Rectal smooth muscle tissue (tissue), 1 donor: ENCODE results near the gene NDUFA1.
"Not testable (repeated sequence)": the region's sequence is repeated elsewhere in the genome, so short reads cannot be mapped to it uniquely, and the experiment has no call there.

Experiments used
- H3K27ac ChIP-seq: one replicate; pipeline ENCODE4 v1.7.0; 2013; ENCODE audit warnings: low read depth, low read length, inconsistent platforms
- H3K27me3 ChIP-seq: one replicate; pipeline ENCODE4 v1.7.0; 2013; ENCODE audit warnings: low read length; ENCODE audit not compliant: control insufficient read depth, insufficient read depth
- H3K36me3 ChIP-seq: one replicate; pipeline ENCODE4 v1.7.0; 2013; ENCODE audit warnings: low read length; ENCODE audit not compliant: control insufficient read depth, insufficient read depth
- H3K4me1 ChIP-seq: one replicate; pipeline ENCODE4 v1.7.0; 2013; ENCODE audit warnings: low read length; ENCODE audit not compliant: control insufficient read depth, insufficient read depth
- H3K4me3 ChIP-seq: one replicate; pipeline ENCODE4 v1.7.0; 2013; ENCODE audit warnings: low read length
- H3K9ac ChIP-seq: one replicate; pipeline ENCODE4 v1.7.0; 2013; ENCODE audit warnings: low read length

NDUFA1 gene

DNA sequence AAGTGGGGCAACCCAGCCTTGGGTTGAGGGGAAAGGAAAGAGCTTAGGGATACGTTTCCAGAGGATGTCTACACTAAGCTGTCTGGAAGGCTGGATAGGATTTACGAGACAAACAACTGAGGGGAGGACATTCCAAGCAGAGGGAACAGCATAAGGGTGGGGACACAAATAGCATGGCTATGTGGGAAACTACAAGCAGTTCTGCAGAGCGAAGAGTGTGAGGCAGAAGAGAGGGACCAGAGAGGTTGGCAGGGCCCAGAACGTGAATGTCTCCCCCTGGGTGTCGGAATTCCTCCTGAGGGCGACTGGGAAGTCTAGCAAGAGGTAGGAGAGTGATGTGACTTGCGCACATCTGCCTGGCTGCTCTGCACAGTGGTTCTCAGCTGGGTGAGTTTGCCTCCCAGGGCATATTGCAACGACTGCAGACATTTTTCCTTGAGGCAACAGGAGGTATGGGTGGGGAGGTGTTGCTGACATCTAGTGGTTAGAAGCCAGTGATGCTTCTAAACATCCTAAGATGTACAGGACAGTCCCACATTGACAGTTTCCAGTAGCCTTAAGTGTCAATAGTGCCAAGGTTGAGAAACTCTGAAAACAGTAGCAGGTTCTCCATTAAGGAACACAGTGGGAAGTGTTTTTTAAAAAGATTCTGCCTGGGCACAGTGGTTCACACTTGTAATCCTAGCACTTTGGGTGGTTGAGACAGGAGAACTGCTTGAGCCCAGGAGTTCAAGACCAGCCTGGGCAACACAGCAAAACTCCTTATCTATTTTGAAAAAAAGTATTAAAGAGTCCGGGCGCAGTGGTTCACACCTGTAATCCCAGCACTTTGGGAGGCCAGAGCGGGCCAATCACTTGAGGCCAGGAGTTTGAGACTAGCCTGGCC, 9.2 kb downstream of the NDUFA1 start:
- Histone ChIP-seq H3K9ac (no peak overlapping the region), H3K27ac (no peak overlapping the region), H3K36me3 (no peaks in the 10 kb centered on the region), H3K27me3 (no peaks in the 10 kb centered on the region), H3K4me1 (no peaks in the 10 kb centered on the region), H3K4me3 (no peak overlapping the region)

DNA sequence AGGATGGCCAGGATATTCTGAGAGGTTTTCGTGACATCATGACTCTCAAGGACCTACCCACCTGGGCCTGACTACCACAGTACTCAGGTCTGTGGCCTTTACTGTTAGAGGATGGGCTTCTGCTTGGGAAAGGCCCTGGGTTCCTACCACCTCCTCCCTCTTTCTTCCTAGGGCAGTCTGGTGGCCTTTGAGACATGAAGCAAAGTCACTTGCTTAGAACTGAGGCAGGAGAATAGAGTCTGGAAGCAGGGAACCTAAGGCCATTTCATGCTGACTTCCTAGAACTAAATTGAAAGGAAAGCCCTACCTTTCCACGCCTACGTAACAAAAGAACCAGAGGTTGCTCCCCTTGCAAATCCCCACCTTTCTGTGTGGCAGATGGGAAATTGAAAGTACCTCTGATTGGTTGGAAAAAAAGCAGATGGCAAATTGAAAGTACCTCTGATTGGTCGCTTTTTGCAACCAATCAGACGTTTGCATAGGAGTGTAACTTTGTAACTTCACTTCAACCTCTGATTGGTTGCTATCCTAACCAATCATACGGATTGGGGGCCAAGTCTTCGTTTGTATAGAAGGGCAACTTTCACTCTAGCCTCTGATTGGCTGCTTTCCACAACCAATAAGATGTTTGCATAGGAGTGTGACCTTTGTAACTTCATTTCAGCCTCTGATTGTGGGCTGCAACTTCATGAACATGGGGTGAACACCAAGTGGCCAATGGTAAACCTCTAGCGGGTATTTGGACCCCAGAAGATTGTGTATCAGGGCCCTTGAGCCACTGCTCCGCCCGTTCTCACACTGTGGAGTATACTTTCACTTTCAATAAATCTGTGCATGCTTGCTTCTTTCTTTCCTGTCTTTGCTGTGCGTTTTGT, 14.2 kb downstream of the NDUFA1 start:
- no peaks in the 10 kb centered on the region for H3K4me1 ChIP-seq
- peak overlapping the region; percentile 40 for H3K4me3 ChIP-seq

GRCh38 chrX:119887721-119888425, 16.2 kb downstream of the NDUFA1 start:
- H3K27ac ChIP-seq, result no peak overlapping the region
- H3K36me3 ChIP-seq, result no peaks in the 10 kb centered on the region
- H3K4me1 ChIP-seq, result no peaks in the 10 kb centered on the region
- H3K4me3 ChIP-seq, result peak overlapping the region; percentile 32
- peaks cover 3% of the 10 kb centered on the region for H3K27me3 ChIP-seq
- H3K9ac ChIP-seq, result no peak overlapping the region

More for the DNA sequence above, 14.2 kb downstream of the NDUFA1 start:
- Histone ChIP-seq H3K27me3 (peaks cover 3% of the 10 kb centered on the region), H3K27ac (no peak overlapping the region), H3K36me3 (no peaks in the 10 kb centered on the region), H3K9ac (no peak overlapping the region)

DNA sequence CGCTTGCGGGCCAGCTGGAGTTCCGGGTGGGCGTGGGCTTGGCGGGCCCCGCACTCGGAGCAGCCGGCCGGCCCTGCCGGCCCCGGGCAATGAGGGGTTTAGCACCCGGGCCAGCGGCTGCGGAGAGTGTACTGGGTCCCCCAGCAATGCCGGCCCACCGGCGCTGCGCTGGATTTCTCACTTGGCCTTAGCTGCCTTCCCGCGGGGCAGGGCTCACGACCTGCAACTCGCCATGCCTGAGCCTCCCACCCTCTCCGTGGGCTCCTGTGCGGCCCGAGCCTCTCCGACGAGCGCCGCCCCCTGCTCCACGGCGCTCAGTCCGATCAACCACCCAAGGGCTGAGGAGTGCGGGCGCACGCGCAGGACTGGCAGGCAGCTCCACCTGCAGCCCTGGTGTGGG, 19.0 kb downstream of the NDUFA1 start:
- H3K9ac ChIP-seq, H3K36me3 ChIP-seq, H3K4me3 ChIP-seq, H3K27ac ChIP-seq, H3K27me3 ChIP-seq, H3K4me1 ChIP-seq: not testable (repeated sequence)

DNA sequence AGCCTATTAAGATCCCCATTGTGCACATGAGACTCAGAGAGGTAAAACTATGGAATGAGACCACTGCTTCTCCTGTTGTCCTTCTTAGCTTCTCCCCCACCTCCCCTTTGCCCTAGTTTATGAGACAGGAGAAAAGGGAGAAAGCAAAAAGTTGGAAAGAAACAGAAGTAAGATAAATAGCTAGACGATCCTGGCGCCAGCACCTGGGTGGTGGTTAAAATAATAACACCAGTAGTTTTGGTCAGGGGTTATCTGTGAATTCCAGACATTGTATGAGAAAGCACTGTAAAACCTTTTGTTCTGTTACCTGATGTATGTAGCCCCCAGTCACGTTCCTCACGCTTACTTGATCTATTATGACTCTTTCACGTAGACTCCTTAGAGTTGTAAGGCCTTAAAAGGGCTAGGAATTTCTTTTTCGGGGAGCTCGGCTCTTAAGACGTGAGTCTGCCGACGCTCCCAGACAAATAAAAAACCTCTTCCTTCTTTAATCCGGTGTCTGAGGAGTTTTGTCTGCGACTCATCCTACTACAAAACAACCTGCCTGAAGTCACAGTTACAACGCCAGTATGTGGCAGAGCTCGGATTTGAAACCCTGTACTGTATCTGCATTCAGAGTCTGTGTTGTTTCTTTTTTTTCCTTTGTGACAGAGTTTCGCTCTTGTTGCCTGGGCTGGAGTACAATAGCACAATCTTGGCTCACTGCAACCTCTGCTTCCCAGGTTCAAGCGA, 20.5 kb downstream of the NDUFA1 start:
- H3K36me3 ChIP-seq, H3K27ac ChIP-seq, H3K4me3 ChIP-seq, H3K9ac ChIP-seq, H3K27me3 ChIP-seq, H3K4me1 ChIP-seq: not testable (repeated sequence)

DNA sequence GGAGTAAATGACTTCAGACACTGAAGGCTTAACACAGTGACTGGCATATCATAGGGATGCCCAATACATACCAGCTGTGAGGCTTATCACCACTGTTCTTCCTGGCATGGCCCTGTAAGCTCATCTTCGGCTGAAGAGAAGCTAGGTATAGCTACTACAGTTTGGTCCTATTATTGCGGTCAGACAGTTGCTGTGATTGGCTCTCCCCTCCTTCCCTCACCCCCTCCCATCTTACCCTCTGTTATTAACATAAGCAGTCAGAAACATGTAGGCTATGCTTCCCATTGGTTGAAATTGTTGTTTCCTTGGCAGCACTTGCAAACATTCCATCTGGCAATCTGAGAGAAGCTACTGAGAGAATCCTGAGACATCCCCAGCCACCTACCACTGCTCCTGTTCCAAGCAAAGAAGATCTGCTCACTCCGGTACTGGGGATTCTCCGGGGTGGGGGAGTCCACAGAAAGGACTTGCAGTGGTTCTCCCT, 24.3 kb downstream of the NDUFA1 start, which contains the start of gene AKAP14:
TSS of gene AKAP14 (plus strand) at position 51 of the 484 bp plus-strand sequence. CDS start 7,331 bp downstream, outside the sequence.
- Histone ChIP-seq H3K36me3 (no peaks in the 10 kb centered on the region), H3K27ac (no peak within 1 kb of the TSS), H3K27me3 (no peaks in the 10 kb centered on the region), H3K4me1 (no peaks in the 10 kb centered on the region), H3K4me3 (no peak within 1 kb of the TSS), H3K9ac (no peak within 1 kb of the TSS)

DNA sequence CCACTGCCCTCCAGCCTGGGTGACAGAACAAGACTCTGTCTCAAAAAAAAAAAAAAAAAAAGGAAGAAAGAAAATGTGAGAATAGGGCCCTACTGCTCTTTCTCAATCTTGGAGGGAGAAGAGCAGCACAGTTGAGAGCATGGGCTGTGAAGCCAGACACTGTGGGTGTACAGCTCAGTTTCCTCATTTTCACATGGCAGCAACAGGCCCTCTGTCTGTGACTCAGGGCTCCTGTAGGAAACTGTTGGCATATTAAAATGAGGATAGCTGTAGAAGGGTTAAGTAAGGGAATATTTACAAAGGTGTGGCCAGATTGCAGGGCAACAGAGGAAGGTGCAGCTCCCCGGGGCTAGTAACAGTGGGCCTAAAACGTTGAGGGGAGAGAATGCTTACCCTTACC, 27.5 kb downstream of the NDUFA1 start:
- no peak overlapping the region for H3K9ac ChIP-seq

DNA sequence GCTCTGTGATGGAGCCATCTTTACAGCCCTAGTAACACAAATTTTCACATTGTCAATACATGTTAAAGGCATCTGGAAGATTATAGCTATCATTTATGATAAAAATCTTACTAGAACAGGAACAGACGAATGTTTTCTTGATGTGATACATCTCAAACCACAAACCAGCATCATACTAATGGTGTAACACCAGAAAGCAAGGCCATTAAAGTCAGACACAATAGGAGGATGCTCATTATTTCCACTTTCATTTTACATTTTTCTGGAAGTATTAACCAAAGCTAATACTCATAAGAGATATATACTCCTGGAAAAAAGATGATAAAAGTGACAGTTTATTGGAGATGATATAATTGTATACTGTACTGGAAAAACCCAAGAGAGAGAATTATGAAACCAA, 29.3 kb downstream of the NDUFA1 start:
- Histone ChIP-seq H3K36me3 (no peaks in the 10 kb centered on the region), H3K4me1 (no peaks in the 10 kb centered on the region), H3K4me3 (no peak overlapping the region), H3K27ac (no peak overlapping the region), H3K9ac (no peak overlapping the region), H3K27me3 (no peaks in the 10 kb centered on the region)

More for the DNA sequence above, 27.5 kb downstream of the NDUFA1 start:
- Histone ChIP-seq H3K4me1 (no peaks in the 10 kb centered on the region), H3K4me3 (no peak overlapping the region), H3K27ac (no peak overlapping the region), H3K27me3 (no peaks in the 10 kb centered on the region), H3K36me3 (no peaks in the 10 kb centered on the region)

GRCh38 chrX:119916310-119916709, 44.7 kb downstream of the NDUFA1 start:
- H3K4me1 ChIP-seq, result no peaks in the 10 kb centered on the region
- H3K27me3 ChIP-seq, result no peaks in the 10 kb centered on the region
- H3K36me3 ChIP-seq, result no peaks in the 10 kb centered on the region
- no peak overlapping the region for H3K27ac ChIP-seq
- no peak overlapping the region for H3K9ac ChIP-seq
- no peak overlapping the region for H3K4me3 ChIP-seq

DNA sequence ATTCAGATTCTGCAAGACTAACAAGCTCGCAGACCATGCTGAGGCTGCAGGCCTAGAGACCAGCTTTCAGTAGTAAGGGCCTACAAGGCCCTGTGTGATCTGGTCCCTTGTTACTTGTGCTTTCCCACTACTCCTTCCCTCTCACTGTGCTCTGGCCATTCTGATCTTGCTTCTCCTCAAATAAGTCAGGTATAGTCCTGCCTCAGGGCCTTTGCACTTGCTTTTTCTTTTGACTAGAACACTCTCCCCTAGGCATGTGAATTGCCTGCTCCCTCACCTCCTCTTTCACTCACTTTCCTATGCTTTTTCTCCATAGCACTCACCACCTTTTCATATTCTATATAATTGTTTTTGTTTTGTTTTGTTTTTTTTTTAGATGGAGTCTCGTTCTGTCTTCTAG, 46.2 kb downstream of the NDUFA1 start:
- Histone ChIP-seq H3K9ac (no peak overlapping the region), H3K27ac (no peak overlapping the region), H3K4me3 (no peak overlapping the region), H3K36me3 (no peaks in the 10 kb centered on the region), H3K4me1 (no peaks in the 10 kb centered on the region), H3K27me3 (no peaks in the 10 kb centered on the region)

DNA sequence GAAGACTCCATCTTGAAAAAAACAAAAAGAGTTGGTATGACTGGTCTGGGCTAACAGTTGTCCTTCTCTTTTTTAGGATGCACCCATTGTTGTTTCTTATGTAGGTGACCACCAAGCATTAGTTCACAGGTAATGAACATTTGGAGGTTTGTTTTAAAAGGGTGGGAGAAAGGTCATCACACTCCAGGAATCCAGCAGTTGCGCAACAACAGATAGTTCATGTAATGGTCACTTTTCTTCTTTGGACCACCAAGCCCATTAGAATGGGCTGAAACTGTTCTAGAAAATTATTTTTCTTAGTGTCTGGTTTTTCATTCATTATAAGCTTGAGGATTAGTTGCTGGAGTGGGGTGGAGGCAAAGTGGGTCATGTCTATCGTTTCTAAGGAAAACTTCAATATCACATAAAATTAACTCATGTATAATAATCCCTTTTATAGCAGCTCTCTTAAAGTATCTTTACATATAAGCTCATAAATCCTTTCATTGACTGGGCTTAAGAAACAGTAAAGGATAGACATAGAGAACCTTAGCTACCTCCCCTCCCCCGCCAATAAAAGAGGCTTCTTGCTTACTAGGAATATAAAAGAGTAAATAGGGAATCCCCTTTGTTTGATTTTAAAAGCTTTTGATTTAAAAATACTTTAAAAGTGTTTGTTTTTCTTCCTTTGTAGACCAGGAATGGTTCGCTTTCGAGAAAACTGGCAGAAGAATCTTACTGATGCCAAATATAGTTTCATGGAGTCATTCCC, 48.4 kb downstream of the NDUFA1 start:
- H3K9ac ChIP-seq, result no peak overlapping the region
- H3K27me3 ChIP-seq, result no peaks in the 10 kb centered on the region
- no peaks in the 10 kb centered on the region for H3K36me3 ChIP-seq
- no peak overlapping the region for H3K4me3 ChIP-seq
- H3K27ac ChIP-seq, result no peak overlapping the region
- no peaks in the 10 kb centered on the region for H3K4me1 ChIP-seq
